GM12801 (cell line): Measurements from ENCODE around the gene MTM1.

Experiments
- TF ChIP-seq, protein P1 (sequence below): IDR thresholded peaks from one replicate; pipeline ENCODE4 v1.5.1; 2011; ENCODE audit warnings: control low read depth; ENCODE audit not compliant: insufficient read length; ENCODE audit errors: extremely low read depth

The MTM1 gene

DNA sequence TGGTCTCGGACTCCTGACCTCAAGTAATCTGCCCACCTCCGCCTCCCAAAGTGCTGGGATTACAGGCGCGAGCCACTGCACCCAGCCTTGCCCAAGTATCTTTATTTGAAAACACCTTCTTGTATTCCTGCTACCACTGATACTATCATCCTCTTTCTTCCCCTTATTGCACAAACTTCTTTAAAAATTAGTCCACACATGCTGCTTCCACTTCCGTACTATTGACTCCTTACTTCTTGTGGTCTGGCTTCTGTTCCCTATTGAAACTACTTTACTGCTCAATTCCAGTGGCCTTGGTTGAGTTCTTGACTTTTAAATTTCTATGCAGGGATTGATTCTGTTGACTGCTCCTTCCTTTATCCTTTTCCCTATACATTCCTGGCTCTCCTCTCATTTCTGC lies 38.8 kb downstream of the MTM1 start:
- TF ChIP-seq, protein P1, sequence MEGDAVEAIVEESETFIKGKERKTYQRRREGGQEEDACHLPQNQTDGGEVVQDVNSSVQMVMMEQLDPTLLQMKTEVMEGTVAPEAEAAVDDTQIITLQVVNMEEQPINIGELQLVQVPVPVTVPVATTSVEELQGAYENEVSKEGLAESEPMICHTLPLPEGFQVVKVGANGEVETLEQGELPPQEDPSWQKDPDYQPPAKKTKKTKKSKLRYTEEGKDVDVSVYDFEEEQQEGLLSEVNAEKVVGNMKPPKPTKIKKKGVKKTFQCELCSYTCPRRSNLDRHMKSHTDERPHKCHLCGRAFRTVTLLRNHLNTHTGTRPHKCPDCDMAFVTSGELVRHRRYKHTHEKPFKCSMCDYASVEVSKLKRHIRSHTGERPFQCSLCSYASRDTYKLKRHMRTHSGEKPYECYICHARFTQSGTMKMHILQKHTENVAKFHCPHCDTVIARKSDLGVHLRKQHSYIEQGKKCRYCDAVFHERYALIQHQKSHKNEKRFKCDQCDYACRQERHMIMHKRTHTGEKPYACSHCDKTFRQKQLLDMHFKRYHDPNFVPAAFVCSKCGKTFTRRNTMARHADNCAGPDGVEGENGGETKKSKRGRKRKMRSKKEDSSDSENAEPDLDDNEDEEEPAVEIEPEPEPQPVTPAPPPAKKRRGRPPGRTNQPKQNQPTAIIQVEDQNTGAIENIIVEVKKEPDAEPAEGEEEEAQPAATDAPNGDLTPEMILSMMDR = no peak

DNA sequence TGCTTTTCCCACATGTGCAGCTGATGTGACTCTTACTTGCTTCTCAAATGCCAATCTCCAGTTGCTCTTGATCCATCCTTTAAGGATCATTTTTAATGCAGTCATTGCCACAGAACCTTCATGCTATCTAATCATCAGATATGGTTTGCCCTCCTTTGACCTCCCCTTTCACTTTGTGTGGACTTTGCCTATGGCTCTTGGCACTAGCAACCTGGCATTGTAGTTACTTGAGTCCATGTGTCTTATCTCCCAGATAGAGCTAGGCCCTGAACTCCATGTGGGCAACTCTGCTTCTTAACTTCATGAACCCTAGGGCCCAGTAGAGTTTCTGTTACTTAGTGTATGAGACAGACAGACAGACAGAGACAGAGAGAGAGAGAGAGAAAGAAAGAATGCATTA lies 41.6 kb downstream of the MTM1 start:
- TF ChIP-seq, protein P1 = no peak

DNA sequence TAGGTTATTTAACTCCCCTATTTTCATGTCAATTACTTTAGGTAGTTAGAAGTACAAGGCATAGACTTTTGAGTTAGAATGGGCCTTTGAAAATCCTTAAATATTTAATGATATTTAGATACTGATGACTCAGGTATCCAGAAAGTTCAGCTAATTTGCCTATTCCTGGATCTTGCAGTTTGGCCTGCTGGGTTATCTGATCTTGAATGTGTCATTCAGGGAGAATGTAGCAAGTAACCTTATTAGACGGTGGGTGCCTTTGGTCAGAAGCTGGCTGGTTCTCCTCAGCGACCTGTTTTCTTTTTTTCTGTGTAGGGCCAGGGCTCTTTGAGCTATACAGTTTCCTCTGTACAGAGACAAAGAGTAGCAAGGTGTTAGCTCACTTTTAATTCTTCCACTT lies 42.0 kb downstream of the MTM1 start:
- TF ChIP-seq, protein P1 = no peak

DNA sequence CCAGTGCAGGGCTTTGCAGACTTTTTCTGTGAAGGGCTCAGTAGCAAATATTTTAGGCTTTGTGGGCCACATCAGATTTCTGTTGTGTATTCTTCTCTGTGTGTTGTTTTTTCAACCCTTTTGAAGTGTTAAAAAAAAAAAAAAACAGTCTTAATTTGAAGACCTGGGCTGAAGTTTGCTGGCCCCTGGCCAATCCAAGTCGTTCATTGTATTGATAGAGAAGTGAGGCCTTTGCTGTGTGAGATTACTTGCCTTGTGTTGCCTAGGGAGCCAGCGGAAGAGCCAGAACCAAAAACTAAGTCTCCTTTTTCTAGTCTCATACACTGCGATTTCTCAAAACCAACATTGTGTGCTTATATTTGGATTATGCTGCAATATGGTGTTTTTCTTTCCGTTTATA lies 46.9 kb downstream of the MTM1 start:
- TF ChIP-seq, protein P1 = no peak

DNA sequence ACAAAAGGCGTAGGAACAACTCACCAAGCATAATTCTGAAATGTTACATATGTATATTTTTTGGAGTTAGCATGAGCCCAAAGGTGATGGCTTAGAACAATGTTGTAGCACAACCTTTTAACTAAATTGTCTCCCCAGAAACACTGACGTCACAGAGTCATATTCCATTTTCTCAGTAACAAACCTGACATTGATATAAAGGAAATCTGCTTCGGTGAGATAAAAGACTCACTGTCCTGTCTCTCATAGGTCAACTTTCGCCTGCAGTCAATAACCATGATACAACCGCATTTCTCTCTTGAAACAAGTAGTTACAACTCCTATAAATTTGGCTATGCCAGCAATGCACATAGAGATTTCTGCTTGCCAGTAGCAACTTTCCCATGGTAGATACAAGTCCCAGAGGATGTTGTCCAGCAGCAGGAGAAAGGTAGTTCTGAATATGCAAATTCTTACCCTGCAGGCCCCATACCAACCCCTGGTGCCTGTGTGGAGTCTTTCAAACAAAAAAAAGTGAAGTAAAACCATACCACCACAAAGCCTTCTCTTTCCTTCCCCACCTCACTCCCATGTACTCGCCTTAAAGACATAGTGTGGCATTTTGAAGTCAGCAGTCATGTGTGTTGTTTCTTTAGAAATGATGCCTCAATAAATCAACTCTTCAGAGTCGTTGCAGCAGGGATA lies 47.9 kb downstream of the MTM1 start:
- TF ChIP-seq, protein P1 = no peak

DNA sequence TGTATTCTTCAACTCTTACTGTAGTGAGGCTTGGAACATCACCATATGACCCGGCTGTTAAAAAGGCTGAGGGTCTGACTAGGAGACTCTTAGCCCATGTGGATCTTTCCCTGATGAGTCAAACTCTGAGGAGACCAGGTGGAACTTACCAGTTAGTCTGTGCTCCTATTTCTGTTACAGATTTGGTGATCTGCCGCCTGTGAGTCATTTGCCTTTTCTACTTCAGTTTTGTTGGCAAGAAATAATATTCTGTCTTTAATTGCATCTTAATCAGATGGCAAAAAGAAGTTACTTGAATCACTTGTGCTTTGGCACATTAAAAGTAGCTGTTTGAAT lies 48.4 kb downstream of the MTM1 start:
- TF ChIP-seq, protein P1 = no peak

DNA sequence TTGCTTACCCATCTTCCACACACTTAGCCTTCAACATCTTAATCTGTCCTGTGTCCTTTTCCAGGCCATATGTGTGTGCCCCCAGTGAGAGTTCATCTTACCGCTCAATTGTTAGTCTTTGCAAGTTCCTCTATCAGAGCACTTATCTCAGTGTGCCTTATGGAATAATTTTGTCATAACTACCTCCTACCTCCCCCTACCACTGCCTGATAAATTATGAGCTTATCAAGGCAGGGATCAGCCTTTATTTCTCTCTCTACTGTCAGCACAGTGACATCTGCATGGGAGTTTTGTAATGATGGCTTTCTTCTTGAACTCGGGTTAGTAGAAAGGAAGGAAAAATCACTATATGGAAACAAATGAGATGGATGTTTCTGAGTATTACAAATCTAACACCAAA lies 53.2 kb downstream of the MTM1 start:
- TF ChIP-seq, protein P1 = no peak

DNA sequence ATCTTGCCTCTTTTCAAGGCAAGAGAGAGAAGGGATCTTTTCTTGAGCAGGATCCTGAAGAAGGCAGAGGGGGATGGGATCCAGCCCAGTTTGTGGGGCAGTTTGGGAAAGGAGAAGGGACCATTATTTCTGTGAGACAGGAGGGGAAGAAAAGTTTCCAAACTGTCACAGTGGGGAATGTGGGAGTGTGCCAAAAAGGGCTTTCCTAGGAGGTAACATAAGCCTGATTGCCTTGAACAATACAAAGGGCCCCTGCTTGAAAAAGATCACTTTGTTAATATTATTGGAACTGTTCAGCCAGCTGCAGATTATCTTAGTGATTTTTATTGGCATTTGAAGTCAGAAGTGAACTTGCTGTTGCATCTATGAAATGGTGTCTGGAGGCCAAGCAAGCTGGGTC lies 55.2 kb downstream of the MTM1 start:
- TF ChIP-seq, protein P1 = no peak
